GM12878 (cell line): Measurements from ENCODE around the gene ENO2. TPM values are rescaled to one million over a fixed set of nuclear protein-coding genes. Genes with fewer than 3 reads are reported as not detected.

Source experiments
- ATAC-seq: fragments of 200-7000 bp; cut with Tn5 transposase; 3 replicates; pipeline ENCODE4 v1.9.1; 2020; ENCODE audit warnings: mild to moderate bottlenecking, moderate library complexity
- BruUV-seq: library from RNA; stranded (reverse); fragments of 400-500 nt; replicated peaks from 2 replicates; lab custom pipeline; 2021; lab: Mats Ljungman, UMichigan
- CTCF ChIA-PET: fragments of 300-600 bp; sonication (Branson Sonifier 250); formaldehyde crosslinking; extraction: SDS; loops from one replicate; lab custom pipeline; 2021; ENCODE audit warnings: inconsistent platforms; lab: Yijun Ruan, JAX
- POLR2A ChIA-PET: fragments of 350-600 bp; formaldehyde crosslinking; extraction: SDS; loops from one replicate; lab custom pipeline; 2021; ENCODE audit warnings: inconsistent platforms; lab: Charles Lee
- RAD21 ChIA-PET: fragments of 300-600 bp; sonication (Branson Sonifier 250); formaldehyde crosslinking; loops from one replicate; lab custom pipeline; 2023; ENCODE audit warnings: antibody characterized with exemption; ENCODE audit not compliant: unreplicated experiment; lab: Charles Lee
- SMC1A ChIA-PET: fragments of 300-600 bp; sonication (Branson Sonifier 250); formaldehyde crosslinking; loops from one replicate; lab custom pipeline; 2023; ENCODE audit not compliant: unreplicated experiment, uncharacterized antibody; lab: Charles Lee
- DNase-seq: peaks from one replicate; pipeline ENCODE4 v3.0.0-alpha.2; 2011; ENCODE audit warnings: low read depth, low spot score
- FAIRE-seq: peaks from 3 replicates; lab custom pipeline; 2011; peaks lifted over from hg19 to GRCh38; lab: Jason Lieb, UNC
- H2AFZ ChIP-seq: 2 replicates; pipeline ENCODE4 v1.6.0; 2011; ENCODE audit warnings: low read depth, low read length, control low read depth; ENCODE audit not compliant: control insufficient read depth
- H3K27ac ChIP-seq: 2 replicates; pipeline ENCODE4 v1.5.1; 2011; ENCODE audit warnings: control low read depth; ENCODE audit not compliant: control insufficient read depth, insufficient read depth
- H3K27me3 ChIP-seq, 2 experiments: replicated peaks in 1 of 2; 2 replicates each; pipeline versions ENCODE4 v1.6.0 to v1.6.1; 2011; ENCODE audit warnings: low read length in 1 of 2; ENCODE audit not compliant: control insufficient read depth in 2 of 2, insufficient read depth in 2 of 2
- H3K36me3 ChIP-seq, 2 experiments: 2 replicates each; pipeline ENCODE4 v1.5.1; 2011; ENCODE audit warnings: low read length in 1 of 2; ENCODE audit not compliant: control insufficient read depth in 2 of 2, insufficient read depth in 2 of 2
- H3K4me1 ChIP-seq: 2 replicates; pipeline ENCODE4 v1.6.1; 2011; ENCODE audit warnings: mild to moderate bottlenecking, low read length, moderate library complexity, mixed read lengths; ENCODE audit not compliant: control insufficient read depth, insufficient read depth
- H3K4me2 ChIP-seq: 2 replicates; pipeline ENCODE4 v1.6.0; 2011; ENCODE audit warnings: control low read depth; ENCODE audit not compliant: control insufficient read depth, insufficient read depth
- H3K4me3 ChIP-seq: fragments of 200-600 bp; sonication (generic); 2 replicates; pipeline ENCODE4 v1.5.1; 2016
- H3K79me2 ChIP-seq: 2 replicates; pipeline ENCODE4 v1.6.0; 2011; ENCODE audit warnings: low read length; ENCODE audit not compliant: control insufficient read depth, insufficient read depth
- H3K9ac ChIP-seq: 2 replicates; pipeline ENCODE4 v1.8.0; 2011; ENCODE audit warnings: low read length, control low read depth, mixed read lengths; ENCODE audit not compliant: control insufficient read depth, insufficient read depth
- H3K9me3 ChIP-seq: replicated peaks from 3 replicates; pipeline ENCODE4 v1.5.1; 2011; ENCODE audit warnings: mild to moderate bottlenecking, low read length; ENCODE audit not compliant: control insufficient read depth, insufficient read depth
- H4K20me1 ChIP-seq: 2 replicates; pipeline ENCODE4 v1.6.0; 2011; ENCODE audit not compliant: control insufficient read depth, insufficient read depth
- BCL11A ChIP-seq: IDR thresholded peaks from 2 replicates; pipeline ENCODE4 v1.6.1; 2011; ENCODE audit warnings: low read depth, low read length
- ESRRA ChIP-seq: IDR thresholded peaks from 2 replicates; pipeline ENCODE4 v1.6.1; 2012; ENCODE audit warnings: mild to moderate bottlenecking, low read length, improper control_type of control experiment
- HCFC1 ChIP-seq: fragments of 150-350 bp; IDR thresholded peaks from 2 replicates; pipeline ENCODE4 v1.6.1; 2014; ENCODE audit warnings: low read length
- HDGF ChIP-seq: fragments of 450-650 bp; IDR thresholded peaks from 2 replicates; pipeline ENCODE4 v1.6.1; 2016; ENCODE audit warnings: antibody characterized with exemption
- PRDM15 ChIP-seq: fragments of 450-650 bp; formaldehyde crosslinking; IDR thresholded peaks from 2 replicates; pipeline ENCODE4 v1.4.0; 2020; ENCODE audit warnings: mild to moderate bottlenecking, moderate library complexity
- SMARCA5 ChIP-seq: fragments of 450-650 bp; IDR thresholded peaks from 2 replicates; pipeline ENCODE4 v1.6.1; 2017; ENCODE audit warnings: mild to moderate bottlenecking
- YBX1 ChIP-seq: fragments of 450-650 bp; IDR thresholded peaks from 2 replicates; pipeline ENCODE4 v1.6.1; 2016; ENCODE audit warnings: antibody characterized with exemption
- WGBS: methylation state at CpG from one replicate; pipeline ENCODE4 v1.1.6; 2016; ENCODE audit warnings: low lambda C conversion rate; ENCODE audit not compliant: insufficient replicate concordance, insufficient coverage; ENCODE audit errors: missing lambda C conversion rate; 5-methylcytosine and 5-hydroxymethylcytosine counted together
- in situ Hi-C: fragments of 300-500 bp; cut with MboI; formaldehyde crosslinking; loops from 9 replicates; pipeline ENCODE4 v1.14.3; 2018; ENCODE audit warnings: mixed read lengths
- intact Hi-C: fragments of 100-400 bp; cut with micrococcal nuclease; formaldehyde crosslinking; loops from one replicate; pipeline ENCODE4 v1.14.2; 2022; ENCODE audit not compliant: unreplicated experiment
- polyA plus RNA-seq, 11 experiments: library from polyadenylated mRNA; depleted of rRNA in 4 of 11; unstranded in 6 of 11; stranded (reverse) in 5 of 11; fragments of >200 nt; fragmentation: Nextera tagmentation in 4 of 11; fragmentation: Illumina TruSeq in 1 of 11; extraction: Ambion mirVana in 4 of 11; extraction: Trizol in 1 of 11; gene quantifications; 1 replicate in 1 of 11; 2 replicates in 10 of 11; pipeline versions ENCODE4 v1.2.1 to v1.2.3, GENCODE V29; 2011 to 2016; ENCODE audit warnings: inconsistent platforms in 2 of 11, missing spikeins in 2 of 11, low read depth in 1 of 11
- total RNA-seq, 4 experiments: library from RNA; depleted of rRNA in 3 of 4; stranded (reverse); fragments of >200 nt in 3 of 4; fragmentation: Illumina TruSeq in 1 of 4; extraction: Trizol in 1 of 4; gene quantifications; 2 replicates each; pipeline versions ENCODE4 v1.2.1 to v1.2.3, GENCODE V29; 2013 to 2021
- TF ChIP-seq, protein P1 (sequence below): fragments of 450-650 bp; conservative IDR thresholded peaks from 2 replicates; pipeline ENCODE4 v1.6.1; 2017; ENCODE audit warnings: mild to moderate bottlenecking, moderate library complexity

ENO2 gene
- total and polyA plus RNA-seq, 10 of the 15 experiments (the other 5 are each of a cell fraction or from before 2014, with no cell fraction given), result 24.8 to 196 (median 43.1) TPM

- Histone ChIP-seq H3K9ac (peak overlapping the region; percentile 72; the same call in 1 of the 2 replicates), H3K4me1 (peaks cover 25% of the 10 kb centered on the region), H3K27me3 (no peaks in the 10 kb centered on the region), H3K4me3 (peak overlapping the region; percentile 100; the same call in 1 of the 2 replicates), H3K27ac (no peak overlapping the region), H4K20me1 (peaks cover 15% of the 10 kb centered on the region), H3K9me3 (no peaks in the 10 kb centered on the region), H3K4me2 (peak overlapping the region; percentile 98)
- whole genome bisulfite sequencing, result 78% methylated on average over 19 of the region's 19 CpGs
- in situ Hi-C loops, result no loop called here
- intact Hi-C loops, result no loop called here
- SMC1A ChIA-PET, result interaction anchor here (1.3 to 5.3 kb wide), 2 partner anchors 13 to 25 kb away, joined by 4 to 42 read pairs; partner anchors contain the start of genes CDCA3 and USP5
- RAD21 ChIA-PET, result interaction anchor here (0.6 to 5.6 kb wide), 5 partner anchors 14 to 243 kb away, joined by 3 to 42 read pairs (median 4); partner anchors contain the start of genes C1RL, CDCA3 and USP5
- POLR2A ChIA-PET, result interaction anchor here (1.1 to 5.7 kb wide), 6 partner anchors 14 to 142 kb away, joined by 3 to 84 read pairs (median 6); partner anchors contain the start of genes C12orf57, CDCA3, COPS7A and MLF2
- CTCF ChIA-PET, result interaction anchor here (0.5 to 9.5 kb wide), 6 partner anchors 9 to 328 kb away, joined by 3 to 173 read pairs (median 13); partner anchors contain the start of genes CDCA3 and USP5
- no peak for TF ChIP-seq ESRRA
- TF ChIP-seq YBX1, result no peak
- TF ChIP-seq HCFC1, result no peak
- TF ChIP-seq, all 136 proteins: peak for 0
- Histone ChIP-seq H3K36me3 (peaks cover 27 to 35% of the 10 kb centered on the region in 2 experiments), H2AFZ (0 out of 2 replicates have a peak overlapping the region, but pooled peaks have one; percentile 87), H3K79me2 (peaks cover 33% of the 10 kb centered on the region)
- ATAC-seq (no peak), FAIRE-seq (no peak), DNase-seq (no peak)
- no TSS peak for BruUV-seq
These were observed 48.0 kb upstream of the ENO2 start for GRCh38 chr12:6866163-6866919.

- H3K4me2 ChIP-seq, result peak overlapping the region; percentile 98
- peak overlapping the region; percentile 87 for H2AFZ ChIP-seq
- H3K4me1 ChIP-seq, result peaks cover 31% of the 10 kb centered on the region
- peak overlapping the region; percentile 100 for H3K4me3 ChIP-seq
- CTCF ChIA-PET, result interaction anchor here (1.4 to 9.5 kb wide), 4 partner anchors 16 to 329 kb away, joined by 4 to 173 read pairs (median 72); partner anchors contain the start of genes CDCA3 and USP5
- FAIRE-seq (peak; percentile 13), DNase-seq (no peak), ATAC-seq (peak; percentile 28)
- WGBS, result 5% methylated on average over 33 of the region's 33 CpGs
- intact Hi-C loops, result no loop called here
- H3K27me3 ChIP-seq, result no peaks in the 10 kb centered on the region
- H3K27ac ChIP-seq, result peak overlapping the region; percentile 76
- H3K36me3 ChIP-seq, result peaks cover 25 to 31% of the 10 kb centered on the region in 2 experiments
- peaks cover 16% of the 10 kb centered on the region for H4K20me1 ChIP-seq
- H3K79me2 ChIP-seq, result peaks cover 33% of the 10 kb centered on the region
- RAD21 ChIA-PET, result interaction anchor here (0.6 to 5.6 kb wide), 7 partner anchors 14 to 242 kb away, joined by 3 to 42 read pairs (median 12); partner anchors contain the start of genes C12orf57, C1RL, CDCA3 and MLF2
- SMC1A ChIA-PET, result interaction anchor here (1.3 to 5.3 kb wide), 3 partner anchors 14 to 71 kb away, joined by 3 to 42 read pairs (median 4); partner anchors contain the start of genes CDCA3 and USP5
- in situ Hi-C loops, result no loop called here
- BruUV-seq, result no TSS peak
- H3K9ac ChIP-seq, result peak overlapping the region; percentile 72
- no peaks in the 10 kb centered on the region for H3K9me3 ChIP-seq
- POLR2A ChIA-PET, result interaction anchor here (0.8 to 5.7 kb wide), 6 partner anchors 15 to 143 kb away, joined by 3 to 84 read pairs (median 6); partner anchors contain the start of genes C12orf57, CDCA3, COPS7A and MLF2
- TF ChIP-seq PRDM15, result no peak
- TF ChIP-seq SMARCA5, result 0 out of 2 replicates have a peak, but pooled peaks have one; percentile 34
- TF ChIP-seq HDGF, result peak; percentile 34; the same call in 1 of the 2 replicates
- TF ChIP-seq, protein P1, sequence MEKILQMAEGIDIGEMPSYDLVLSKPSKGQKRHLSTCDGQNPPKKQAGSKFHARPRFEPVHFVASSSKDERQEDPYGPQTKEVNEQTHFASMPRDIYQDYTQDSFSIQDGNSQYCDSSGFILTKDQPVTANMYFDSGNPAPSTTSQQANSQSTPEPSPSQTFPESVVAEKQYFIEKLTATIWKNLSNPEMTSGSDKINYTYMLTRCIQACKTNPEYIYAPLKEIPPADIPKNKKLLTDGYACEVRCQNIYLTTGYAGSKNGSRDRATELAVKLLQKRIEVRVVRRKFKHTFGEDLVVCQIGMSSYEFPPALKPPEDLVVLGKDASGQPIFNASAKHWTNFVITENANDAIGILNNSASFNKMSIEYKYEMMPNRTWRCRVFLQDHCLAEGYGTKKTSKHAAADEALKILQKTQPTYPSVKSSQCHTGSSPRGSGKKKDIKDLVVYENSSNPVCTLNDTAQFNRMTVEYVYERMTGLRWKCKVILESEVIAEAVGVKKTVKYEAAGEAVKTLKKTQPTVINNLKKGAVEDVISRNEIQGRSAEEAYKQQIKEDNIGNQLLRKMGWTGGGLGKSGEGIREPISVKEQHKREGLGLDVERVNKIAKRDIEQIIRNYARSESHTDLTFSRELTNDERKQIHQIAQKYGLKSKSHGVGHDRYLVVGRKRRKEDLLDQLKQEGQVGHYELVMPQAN, result no peak
- no peak for TF ChIP-seq BCL11A
These were observed 47.4 kb upstream of the ENO2 start for GRCh38 chr12:6866920-6867412.
